Measurements from ENCODE around the gene PDCD1.

DNA sequence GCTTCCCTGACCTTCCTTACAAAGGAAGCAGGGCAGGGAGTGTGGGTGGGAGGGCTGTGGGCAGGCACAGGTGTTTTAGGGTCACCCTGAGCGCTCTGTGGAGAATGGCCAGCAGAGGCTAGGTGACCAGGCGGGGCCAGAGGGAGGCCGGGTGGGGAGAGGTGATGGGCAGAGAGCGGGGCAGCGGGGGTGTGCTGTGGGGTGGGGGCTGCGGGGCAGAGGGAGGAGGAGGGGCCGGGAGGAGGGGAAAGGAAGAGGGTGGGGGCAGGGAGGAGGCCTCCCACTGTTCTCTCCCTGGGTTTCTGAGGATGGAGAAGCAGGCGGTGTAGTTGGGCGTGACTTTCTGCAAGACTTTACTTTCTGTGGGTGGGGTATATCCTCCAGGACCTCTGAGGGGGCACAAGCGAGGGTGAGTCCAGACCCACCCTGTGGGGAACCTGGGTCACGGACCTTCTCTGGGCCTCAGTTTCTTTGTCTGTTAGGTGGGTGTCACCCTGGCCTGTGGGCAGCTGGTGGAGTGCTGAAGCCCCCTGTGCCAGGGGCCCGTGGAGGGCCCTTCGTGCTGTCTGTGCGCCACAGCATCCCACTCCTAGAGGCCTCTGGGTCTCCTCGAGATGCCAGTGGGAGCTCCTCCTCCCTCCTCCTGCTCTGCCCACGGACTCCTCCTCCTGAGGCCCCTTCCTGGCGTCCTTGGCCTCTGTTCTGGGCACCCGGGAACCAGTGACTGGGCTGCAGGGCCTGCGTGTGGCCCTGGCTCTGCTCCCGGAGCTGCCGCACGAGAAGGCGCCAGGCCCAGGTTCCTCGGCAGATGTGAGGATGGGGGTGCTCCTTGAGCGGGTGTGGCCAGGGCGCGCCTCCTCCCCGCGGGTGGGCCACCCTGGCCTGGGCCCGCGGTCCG is 56.0 kb downstream of the PDCD1 start:
- TF ChIP-seq, protein P1, sequence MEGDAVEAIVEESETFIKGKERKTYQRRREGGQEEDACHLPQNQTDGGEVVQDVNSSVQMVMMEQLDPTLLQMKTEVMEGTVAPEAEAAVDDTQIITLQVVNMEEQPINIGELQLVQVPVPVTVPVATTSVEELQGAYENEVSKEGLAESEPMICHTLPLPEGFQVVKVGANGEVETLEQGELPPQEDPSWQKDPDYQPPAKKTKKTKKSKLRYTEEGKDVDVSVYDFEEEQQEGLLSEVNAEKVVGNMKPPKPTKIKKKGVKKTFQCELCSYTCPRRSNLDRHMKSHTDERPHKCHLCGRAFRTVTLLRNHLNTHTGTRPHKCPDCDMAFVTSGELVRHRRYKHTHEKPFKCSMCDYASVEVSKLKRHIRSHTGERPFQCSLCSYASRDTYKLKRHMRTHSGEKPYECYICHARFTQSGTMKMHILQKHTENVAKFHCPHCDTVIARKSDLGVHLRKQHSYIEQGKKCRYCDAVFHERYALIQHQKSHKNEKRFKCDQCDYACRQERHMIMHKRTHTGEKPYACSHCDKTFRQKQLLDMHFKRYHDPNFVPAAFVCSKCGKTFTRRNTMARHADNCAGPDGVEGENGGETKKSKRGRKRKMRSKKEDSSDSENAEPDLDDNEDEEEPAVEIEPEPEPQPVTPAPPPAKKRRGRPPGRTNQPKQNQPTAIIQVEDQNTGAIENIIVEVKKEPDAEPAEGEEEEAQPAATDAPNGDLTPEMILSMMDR (IDR thresholded peaks at IDR 0.05), result no peak
- no peak for TF ChIP-seq POLR2A (IDR thresholded peaks at IDR 0.05)

All from upper lobe of left lung (tissue), 4 donors.